SK-N-SH (cell line): ENCODE data around the gene SPSB4. TPM values are rescaled to one million over a fixed set of nuclear protein-coding genes. Genes with fewer than 3 reads are reported as not detected.

Experiments used
- CTCF ChIA-PET: fragments of 300-600, 350-600 bp; formaldehyde crosslinking; extraction: SDS; loops from one replicate; lab custom pipeline; 2021; lab: Yijun Ruan, JAX
- POLR2A ChIA-PET: fragments of 350-600 bp; sonication (Branson Sonifier 250); formaldehyde crosslinking; extraction: SDS; loops from one replicate; lab custom pipeline; 2020; ENCODE audit warnings: antibody characterized with exemption, inconsistent platforms; lab: Yijun Ruan, JAX
- DNase-seq: peaks from one replicate; pipeline ENCODE4 v3.0.0; 2012
- H2AFZ ChIP-seq: fragments of 200-600 bp; sonication (generic); 2 replicates; pipeline ENCODE4 v1.8.1; 2016; ENCODE audit warnings: antibody characterized with exemption, mild to moderate bottlenecking, low read depth
- H3F3A ChIP-seq: fragments of 200-600 bp; sonication (generic); replicated peaks from 2 replicates; pipeline ENCODE3; 2016; ENCODE audit warnings: antibody characterized with exemption, mild to moderate bottlenecking; ENCODE audit not compliant: insufficient read depth
- H3K27ac ChIP-seq, 2 experiments: fragments of 200-500 bp in 1 of 2; fragments of 200-600 bp in 1 of 2; sonication (Bioruptor generic) in 1 of 2; sonication (generic), shearing (Covaris generic) in 1 of 2; 2 replicates each; pipeline versions ENCODE4 v1.5.1 to v1.6.1; 2014 to 2016; ENCODE audit warnings: low read depth in 2 of 2, inconsistent platforms in 1 of 2, low read length in 1 of 2, mild to moderate bottlenecking in 1 of 2, mixed read lengths in 1 of 2
- H3K27me3 ChIP-seq: fragments of 200-600 bp; sonication (generic), shearing (Covaris generic); 2 replicates; pipeline ENCODE4 v1.6.1; 2016; ENCODE audit warnings: mixed run types; ENCODE audit not compliant: insufficient read depth
- H3K36me3 ChIP-seq, 2 experiments: fragments of 200-500 bp in 1 of 2; fragments of 200-600 bp in 1 of 2; sonication (Bioruptor generic) in 1 of 2; sonication (generic) in 1 of 2; replicated peaks in 1 of 2; 2 replicates each; pipeline versions ENCODE3 to v1.5.1; 2014 to 2016; ENCODE audit warnings: low read length in 1 of 2, mild to moderate bottlenecking in 1 of 2; ENCODE audit not compliant: insufficient read depth in 2 of 2, control insufficient read depth in 1 of 2
- H3K4me1 ChIP-seq, 2 experiments: fragments of 200-500 bp in 1 of 2; fragments of 200-600 bp in 1 of 2; sonication (Bioruptor generic) in 1 of 2; sonication (generic), shearing (Covaris generic) in 1 of 2; 2 replicates each; pipeline versions ENCODE4 v1.5.1 to v1.6.1; 2014 to 2016; ENCODE audit warnings: low read depth in 1 of 2, low read length in 1 of 2, mixed run types in 1 of 2; ENCODE audit not compliant: insufficient read depth in 2 of 2, control insufficient read depth in 1 of 2
- H3K4me2 ChIP-seq: fragments of 200-600 bp; sonication (generic), shearing (Covaris generic); 2 replicates; pipeline ENCODE4 v1.6.1; 2017; ENCODE audit warnings: mixed run types
- H3K4me3 ChIP-seq, 2 experiments: fragments of 200-500 bp in 1 of 2; fragments of 200-600 bp in 1 of 2; sonication (Bioruptor generic) in 1 of 2; sonication (generic), shearing (Covaris generic) in 1 of 2; 2 replicates each; pipeline versions ENCODE4 v1.5.1 to v1.8.1; 2014 to 2016; ENCODE audit warnings: low read depth in 2 of 2, inconsistent platforms in 1 of 2, low read length in 1 of 2, mild to moderate bottlenecking in 1 of 2, mixed read lengths in 1 of 2, moderate library complexity in 1 of 2
- H3K79me2 ChIP-seq: fragments of 200-600 bp; sonication (generic); 2 replicates; pipeline ENCODE4 v1.8.1; 2017; ENCODE audit warnings: mild to moderate bottlenecking; ENCODE audit not compliant: insufficient read depth
- H3K9ac ChIP-seq: fragments of 200-600 bp; sonication (generic); 2 replicates; pipeline ENCODE4 v1.6.1; 2017; ENCODE audit warnings: mixed run types
- H3K9me2 ChIP-seq: fragments of 200-600 bp; sonication (generic); 2 replicates; pipeline ENCODE4 v1.6.1; 2017; ENCODE audit warnings: mixed run types
- H3K9me3 ChIP-seq: fragments of 200-600 bp; sonication (generic); 2 replicates; pipeline ENCODE4 v1.6.1; 2017; ENCODE audit warnings: mixed run types, mild to moderate bottlenecking, moderate library complexity
- H4K20me1 ChIP-seq: fragments of 200-600 bp; sonication (generic); 2 replicates; pipeline ENCODE4 v1.6.1; 2017; ENCODE audit warnings: mild to moderate bottlenecking, mixed run types; ENCODE audit not compliant: insufficient read depth
- CTCF ChIP-seq: fragments of 200-600 bp; sonication (generic); IDR thresholded peaks from 2 replicates; pipeline ENCODE4 v1.6.1; 2017; ENCODE audit warnings: antibody characterized with exemption, mild to moderate bottlenecking, moderate library complexity
- ELF1 ChIP-seq: IDR thresholded peaks from 2 replicates; pipeline ENCODE4 v1.4.0; 2012
- FOXJ3 ChIP-seq: sonication (generic); formaldehyde crosslinking; IDR thresholded peaks from 2 replicates; pipeline ENCODE4 v1.5.1; 2020; ENCODE audit warnings: mild to moderate bottlenecking, missing genetic modification reagents
- FOXM1 ChIP-seq: IDR thresholded peaks from 2 replicates; pipeline ENCODE4 v1.4.0; 2012; ENCODE audit warnings: low read depth, mild to moderate bottlenecking
- GABPA ChIP-seq: IDR thresholded peaks from 2 replicates; pipeline ENCODE4 v1.4.0; 2012; ENCODE audit warnings: low read depth, mild to moderate bottlenecking
- JUND ChIP-seq: IDR thresholded peaks from 2 replicates; pipeline ENCODE4 v1.4.0; 2012
- MAX ChIP-seq: IDR thresholded peaks from 2 replicates; pipeline ENCODE4 v1.4.0; 2012; ENCODE audit warnings: low read depth
- MEF2A ChIP-seq: IDR thresholded peaks from 2 replicates; pipeline ENCODE4 v1.4.0; 2012; ENCODE audit warnings: low read depth, borderline replicate concordance
- MXI1 ChIP-seq: IDR thresholded peaks from 2 replicates; pipeline ENCODE4 v1.6.1; 2012; ENCODE audit warnings: mild to moderate bottlenecking, low read depth, low read length, improper control_type of control experiment
- PBX3 ChIP-seq: IDR thresholded peaks from 2 replicates; pipeline ENCODE4; 2012
- POLR2AphosphoS5 ChIP-seq: IDR thresholded peaks from 2 replicates; pipeline ENCODE4 v1.6.1; 2012; ENCODE audit warnings: low read depth, low read length
- RCOR1 ChIP-seq: fragments of 150-350 bp; IDR thresholded peaks from 2 replicates; pipeline ENCODE4 v1.6.1; 2017; ENCODE audit warnings: antibody characterized with exemption, low read length
- REST ChIP-seq: IDR thresholded peaks from 2 replicates; pipeline ENCODE4 v1.6.1; 2012; ENCODE audit warnings: mild to moderate bottlenecking, low read depth, low read length, moderate library complexity
- SIN3A ChIP-seq: IDR thresholded peaks from 2 replicates; pipeline ENCODE4 v1.6.1; 2012; ENCODE audit warnings: low read depth, mild to moderate bottlenecking, low read length, moderate library complexity, borderline replicate concordance
- SMC3 ChIP-seq: IDR thresholded peaks from 2 replicates; pipeline ENCODE4 v1.6.1; 2012; ENCODE audit warnings: low read depth, low read length, improper control_type of control experiment
- TAF1 ChIP-seq: IDR thresholded peaks from 2 replicates; pipeline ENCODE4 v1.6.1; 2012; ENCODE audit warnings: low read depth, mild to moderate bottlenecking, low read length, moderate library complexity, borderline replicate concordance
- TCF12 ChIP-seq: IDR thresholded peaks from 2 replicates; pipeline ENCODE4 v1.4.0; 2012
- TEAD4 ChIP-seq: IDR thresholded peaks from 2 replicates; pipeline ENCODE4 v1.4.0; 2012; ENCODE audit warnings: mild to moderate bottlenecking, borderline replicate concordance; ENCODE audit not compliant: insufficient read depth
- USF1 ChIP-seq: IDR thresholded peaks from 2 replicates; pipeline ENCODE4 v1.4.0; 2012; ENCODE audit warnings: low read depth, borderline replicate concordance
- USF2 ChIP-seq: fragments of 150-350 bp; IDR thresholded peaks from 2 replicates; pipeline ENCODE4 v1.6.1; 2017; ENCODE audit warnings: antibody characterized with exemption, low read length, low read depth, borderline replicate concordance
- WGBS: methylation state at CpG from one replicate; pipeline ENCODE4 v1.1.6; 2017; ENCODE audit warnings: low lambda C conversion rate; 5-methylcytosine and 5-hydroxymethylcytosine counted together
- polyA plus RNA-seq, 3 experiments: library from polyadenylated mRNA; depleted of rRNA; stranded (reverse); fragments of >200 nt; gene quantifications; 2 replicates each; pipeline ENCODE4 v1.2.3, GENCODE V29; 2012

Gene SPSB4
- polyA plus RNA-seq, 1 of the 3 experiments (the other 2 are of a cell fraction), result 0.10 TPM

GRCh38 chr3:141096164-141096563, 45.0 kb downstream of the SPSB4 start:
- CTCF ChIA-PET, result interaction anchor here (0.9 to 3.9 kb wide), 5 partner anchors 9 to 135 kb away, joined by 3 to 24 read pairs (median 10); partner anchors contain the start of genes PXYLP1 and SPSB4
- H3K9ac ChIP-seq, result no peak overlapping the region
- H3K9me2 ChIP-seq, result no peaks in the 10 kb centered on the region
- H3K4me3 ChIP-seq, result no peak overlapping the region
- no peaks in the 10 kb centered on the region for H3K9me3 ChIP-seq
- H3K27ac ChIP-seq, result no peak overlapping the region
- H3F3A ChIP-seq, result no peaks in the 10 kb centered on the region
- H3K4me2 ChIP-seq, result no peak overlapping the region
- no peak overlapping the region for H2AFZ ChIP-seq
- H4K20me1 ChIP-seq, result no peaks in the 10 kb centered on the region
- DNase-seq, result no peak
- TF ChIP-seq ELF1 (no peak), USF1 (no peak), JUND (no peak), POLR2AphosphoS5 (no peak), MAX (no peak), FOXM1 (no peak), MXI1 (no peak), TAF1 (no peak), MEF2A (no peak), FOXJ3 (CRISPR knock-in tag) (no peak), REST (no peak), CTCF (no peak), SMC3 (no peak), PBX3 (no peak), RCOR1 (no peak), TEAD4 (no peak), SIN3A (no peak), USF2 (no peak), TCF12 (no peak), GABPA (no peak)
- peaks cover 0 to 41% of the 10 kb centered on the region in 2 experiments; a peak in 3 of 4 replicates for H3K4me1 ChIP-seq
- H3K36me3 ChIP-seq, result no peaks in the 10 kb centered on the region
- POLR2A ChIA-PET, result no interaction called here
- H3K27me3 ChIP-seq, result no peaks in the 10 kb centered on the region
- H3K79me2 ChIP-seq, result no peaks in the 10 kb centered on the region
- WGBS, result 67% methylated on average over 1 of the region's 1 CpG
